Neutrophil (primary cell): ENCODE data around the gene HIVEP3.

Experiments used
- H3K27ac ChIP-seq: fragments of 200-600 bp; sonication (generic); 2 replicates; pipeline ENCODE4 v1.5.1; 2016; ENCODE audit warnings: mild to moderate bottlenecking, moderate library complexity
- H3K27me3 ChIP-seq: fragments of 200-600 bp; sonication (generic); 2 replicates; pipeline ENCODE4 v1.6.0; 2016; ENCODE audit warnings: mild to moderate bottlenecking
- H3K36me3 ChIP-seq: fragments of 200-600 bp; sonication (generic); 2 replicates; pipeline ENCODE4 v1.5.1; 2017
- H3K4me1 ChIP-seq, 2 experiments: fragments of 200-600 bp in 1 of 2; sonication (generic) in 1 of 2; 1 replicate in 1 of 2; 2 replicates in 1 of 2; pipeline versions ENCODE4 v1.5.1 to v1.6.1; 2013 to 2016; ENCODE audit warnings: low read depth in 1 of 2, low read length in 1 of 2, mild to moderate bottlenecking in 1 of 2, moderate library complexity in 1 of 2; ENCODE audit not compliant: control insufficient read depth in 1 of 2, insufficient read depth in 1 of 2
- H3K4me3 ChIP-seq, 2 experiments: fragments of 200-600 bp in 1 of 2; sonication (generic) in 1 of 2; 1 replicate in 1 of 2; 2 replicates in 1 of 2; pipeline ENCODE4 v1.5.1; 2013 to 2016; ENCODE audit warnings: low read depth in 1 of 2, low read length in 1 of 2, mild to moderate bottlenecking in 1 of 2, moderate library complexity in 1 of 2
- H3K9me3 ChIP-seq: fragments of 200-600 bp; sonication (generic); 2 replicates; pipeline ENCODE4 v1.5.1; 2016
- CTCF ChIP-seq: fragments of 200-600 bp; sonication (generic); IDR thresholded peaks from 2 replicates; pipeline ENCODE4 v1.5.1; 2016; ENCODE audit warnings: antibody characterized with exemption

HIVEP3 gene

GRCh38 chr1:41915786-41916571 is 2.7 kb downstream of the HIVEP3 start:
- peaks cover 0 to 9% of the 10 kb centered on the region in 2 experiments for H3K4me1 ChIP-seq
- TF ChIP-seq CTCF = no peak
- H3K27me3 ChIP-seq = peaks cover 78% of the 10 kb centered on the region
- no peak overlapping the region for H3K27ac ChIP-seq
- H3K36me3 ChIP-seq = no peaks in the 10 kb centered on the region
- H3K4me3 ChIP-seq = no peak overlapping the region
- no peaks in the 10 kb centered on the region for H3K9me3 ChIP-seq

GRCh38 chr1:41914516-41914915 is 4.2 kb downstream of the HIVEP3 start:
- Histone ChIP-seq H3K36me3 (no peaks in the 10 kb centered on the region), H3K4me1 (peaks cover 0 to 9% of the 10 kb centered on the region in 2 experiments), H3K27ac (no peak overlapping the region), H3K27me3 (peaks cover 63% of the 10 kb centered on the region), H3K4me3 (no peak overlapping the region), H3K9me3 (no peaks in the 10 kb centered on the region)
- no peak for TF ChIP-seq CTCF

- H3K4me1 ChIP-seq = peaks cover 0 to 5% of the 10 kb centered on the region in 2 experiments
Measured at GRCh38 chr1:41913014-41913413, 5.7 kb downstream of the HIVEP3 start.

GRCh38 chr1:41908288-41908895 is 10.3 kb downstream of the HIVEP3 start:
- no peaks in the 10 kb centered on the region for H3K4me1 ChIP-seq
- H3K27ac ChIP-seq = no peak overlapping the region
- no peak for TF ChIP-seq CTCF
- H3K9me3 ChIP-seq = no peaks in the 10 kb centered on the region
- no peaks in the 10 kb centered on the region for H3K36me3 ChIP-seq
- no peak overlapping the region for H3K4me3 ChIP-seq
- H3K27me3 ChIP-seq = peaks cover 6% of the 10 kb centered on the region

More at GRCh38 chr1:41913014-41913413, 5.7 kb downstream of the HIVEP3 start:
- H3K4me3 ChIP-seq = no peak overlapping the region
- H3K27me3 ChIP-seq = peaks cover 48% of the 10 kb centered on the region
- TF ChIP-seq CTCF = no peak
- no peak overlapping the region for H3K27ac ChIP-seq
- no peaks in the 10 kb centered on the region for H3K36me3 ChIP-seq
- H3K9me3 ChIP-seq = no peaks in the 10 kb centered on the region

- Histone ChIP-seq H3K27me3 (peaks cover 6% of the 10 kb centered on the region), H3K4me3 (no peak overlapping the region), H3K36me3 (no peaks in the 10 kb centered on the region), H3K9me3 (no peaks in the 10 kb centered on the region), H3K27ac (no peak overlapping the region), H3K4me1 (no peaks in the 10 kb centered on the region)
- no peak for TF ChIP-seq CTCF
Measured at GRCh38 chr1:41907446-41907845, 11.3 kb downstream of the HIVEP3 start.
